ENCODE data around the gene NFKBIE. TPM values are rescaled to one million over a fixed set of nuclear protein-coding genes. Genes with fewer than 3 reads are reported as not detected.
A peak's percentile ranks its signal among the peaks of the same experiment; 100 is the strongest.

Gene NFKBIE
- total RNA-seq, 4 donors from 2014 or later: 13.1 to 25.5 (median 15.3) TPM

GRCh38 chr6:44301782-44302564, 36.6 kb upstream of the NFKBIE start:
- DNase-seq (ENCODE audit: low spot score) (no peak), ATAC-seq (ENCODE audit: low FRiP score) (no peak)
- no peak for TF ChIP-seq CTCF (IDR thresholded peaks at IDR 0.05)

GRCh38 chr6:44301106-44301505, 35.8 kb upstream of the NFKBIE start:
- no peak for ATAC-seq (ENCODE audit: low FRiP score)
- no peak for TF ChIP-seq CTCF (IDR thresholded peaks at IDR 0.05)
- DNase-seq (ENCODE audit: low spot score): no peak

DNA sequence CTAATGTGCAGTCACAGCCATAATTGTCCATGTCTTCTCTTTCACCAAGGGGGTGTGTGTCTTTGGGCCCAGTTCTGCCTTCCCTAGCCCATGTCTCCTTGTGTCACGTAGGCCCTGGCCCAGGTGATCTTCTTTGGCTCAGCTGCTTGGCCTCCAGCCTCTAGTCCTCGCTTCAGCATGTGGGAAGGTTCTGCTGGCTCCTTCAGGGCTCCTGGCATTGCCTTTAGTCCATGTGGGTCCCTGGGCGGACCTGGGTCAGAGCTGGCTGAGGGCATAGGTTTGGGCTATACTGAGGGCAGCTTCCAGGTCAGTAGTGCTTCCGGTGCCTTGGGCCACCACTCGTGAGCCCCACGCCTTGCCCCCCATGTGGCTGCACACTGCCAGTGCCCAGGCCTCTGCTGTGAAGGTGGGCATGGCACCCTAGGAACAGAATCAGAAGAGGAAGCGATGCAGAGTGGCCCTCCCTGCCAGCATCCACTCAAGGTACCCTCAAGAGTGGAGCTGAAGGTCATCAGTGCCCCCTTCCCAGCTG, 35.0 kb upstream of the NFKBIE start:
- ATAC-seq (ENCODE audit: low FRiP score) (no peak), DNase-seq (ENCODE audit: low spot score) (no peak)
- TF ChIP-seq CTCF (IDR thresholded peaks at IDR 0.05): no peak

DNA sequence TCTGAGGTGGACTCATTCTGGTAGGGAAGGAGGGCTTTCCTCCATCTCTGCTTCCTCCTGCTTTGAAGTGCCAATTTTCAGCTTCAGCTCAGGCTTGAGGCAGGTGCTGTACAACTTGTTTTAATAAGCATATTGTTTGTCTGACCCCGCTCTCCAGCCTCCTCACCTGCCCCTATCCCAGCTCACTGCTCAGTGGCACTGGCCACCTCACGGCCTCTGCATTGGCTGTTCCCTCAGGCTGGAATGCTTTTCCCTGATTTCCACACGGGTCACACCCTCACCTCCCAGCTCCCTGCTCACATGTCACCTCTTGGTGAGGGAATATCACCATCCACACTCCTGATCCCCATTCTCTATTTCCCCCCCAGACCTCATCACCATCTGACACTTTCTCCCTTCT, 33.5 kb upstream of the NFKBIE start:
- no peak for ATAC-seq (ENCODE audit: low FRiP score)

DNA sequence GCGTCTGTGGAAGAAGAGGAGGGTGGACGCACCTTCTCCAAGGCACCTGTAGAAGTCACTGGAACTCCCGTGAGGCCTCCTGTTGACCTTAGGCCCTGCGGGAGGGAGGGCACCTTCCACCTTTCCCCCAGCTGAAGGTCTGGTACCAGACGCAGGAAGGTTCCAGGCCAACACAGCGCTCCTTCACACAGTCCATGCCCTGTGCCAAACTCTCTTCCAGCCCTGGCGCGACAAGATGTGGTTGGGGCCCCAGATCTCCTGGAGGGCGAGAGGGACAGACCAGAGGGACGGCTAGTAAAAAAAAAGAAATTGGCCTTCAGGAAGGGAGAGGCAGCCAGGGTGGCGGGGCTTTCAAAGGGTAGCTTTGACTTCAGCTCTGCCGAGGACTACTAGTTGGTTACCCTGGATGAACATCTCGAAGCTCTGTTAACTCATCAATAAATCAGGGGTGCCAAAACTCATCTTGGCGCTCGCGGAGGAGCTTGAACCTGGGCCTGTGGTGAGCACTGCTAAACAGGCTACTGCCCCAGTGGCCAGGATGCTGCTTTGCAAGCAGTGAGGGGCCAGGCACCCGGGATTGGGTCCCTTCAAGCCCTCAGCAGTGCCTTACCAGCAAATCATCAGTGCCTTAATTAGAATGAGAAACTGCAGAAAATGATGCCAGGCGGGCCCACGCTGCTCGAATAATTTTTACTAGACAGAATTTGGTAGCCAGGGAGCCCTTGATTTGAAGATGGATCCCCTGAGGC, 32.9 kb upstream of the NFKBIE start:
- no peak for ATAC-seq (ENCODE audit: low FRiP score)
- DNase-seq (ENCODE audit: low spot score): no peak
- TF ChIP-seq CTCF (IDR thresholded peaks at IDR 0.05): no peak

More for the DNA sequence above, 33.5 kb upstream of the NFKBIE start:
- no peak for DNase-seq (ENCODE audit: low spot score)
- no peak for TF ChIP-seq CTCF (IDR thresholded peaks at IDR 0.05)

GRCh38 chr6:44297063-44298038, 32.0 kb upstream of the NFKBIE start:
- peak; percentile 66 for ATAC-seq (ENCODE audit: low FRiP score)

More at GRCh38 chr6:44297063-44298038, 32.0 kb upstream of the NFKBIE start:
- DNase-seq (ENCODE audit: low spot score): no peak
- TF ChIP-seq CTCF (IDR thresholded peaks at IDR 0.05): no peak
